ENCODE measurements around the gene MT1G.
"Not testable (repeated sequence)": the region's sequence is repeated elsewhere in the genome, so short reads cannot be mapped to it uniquely, and the experiment has no call there.

The MT1G gene

GRCh38 chr16:56632156-56632847, 35.6 kb downstream of the MT1G start, which contains the start of gene MT1M:
MT1M (plus strand) TSS chr16:56632659; CDS start chr16:56632732, 73 bp downstream.
- DNase-seq (ENCODE audit: low spot score) = no peak
- H3K27me3 Mint-ChIP-seq (ENCODE audit: low read depth) = peaks cover 68% of the 10 kb centered on the region
- H3K4me3 Mint-ChIP-seq = peak within 1 kb of the TSS; percentile 66
- no peaks in the 10 kb centered on the region for H3K9me3 Mint-ChIP-seq
- H3K4me1 Mint-ChIP-seq (ENCODE audit: low read depth) = peaks cover 24% of the 10 kb centered on the region
- H3K27ac Mint-ChIP-seq = no peak within 1 kb of the TSS
- peaks cover 4% of the 10 kb centered on the region for H3K36me3 Mint-ChIP-seq (ENCODE audit: low read depth)

- Mint-ChIP-seq H3K27ac (no peak overlapping the region), H3K9me3 (no peaks in the 10 kb centered on the region), H3K27me3 (ENCODE audit: low read depth) (peaks cover 62% of the 10 kb centered on the region), H3K36me3 (ENCODE audit: low read depth) (peaks cover 4% of the 10 kb centered on the region), H3K4me3 (peak overlapping the region; percentile 66), H3K4me1 (ENCODE audit: low read depth) (peaks cover 28% of the 10 kb centered on the region)
- no peak for DNase-seq (ENCODE audit: low spot score)
Observed at GRCh38 chr16:56631832-56632155, 36.1 kb downstream of the MT1G start.

GRCh38 chr16:56631197-56631596, 36.7 kb downstream of the MT1G start:
- H3K4me3 Mint-ChIP-seq = no peak overlapping the region
- peaks cover 31% of the 10 kb centered on the region for H3K4me1 Mint-ChIP-seq (ENCODE audit: low read depth)
- H3K27me3 Mint-ChIP-seq (ENCODE audit: low read depth) = peaks cover 57% of the 10 kb centered on the region
- DNase-seq (ENCODE audit: low spot score) = no peak
- peaks cover 4% of the 10 kb centered on the region for H3K36me3 Mint-ChIP-seq (ENCODE audit: low read depth)
- no peaks in the 10 kb centered on the region for H3K9me3 Mint-ChIP-seq
- H3K27ac Mint-ChIP-seq = no peak overlapping the region

GRCh38 chr16:56630134-56630533, 37.7 kb downstream of the MT1G start:
- Mint-ChIP-seq H3K4me1 (ENCODE audit: low read depth) (peaks cover 31% of the 10 kb centered on the region), H3K9me3 (no peaks in the 10 kb centered on the region), H3K27ac (no peak overlapping the region), H3K36me3 (ENCODE audit: low read depth) (peaks cover 4% of the 10 kb centered on the region), H3K27me3 (ENCODE audit: low read depth) (peaks cover 49% of the 10 kb centered on the region), H3K4me3 (no peak overlapping the region)
- no peak for DNase-seq (ENCODE audit: low spot score)

- peaks cover 43% of the 10 kb centered on the region for H3K27me3 Mint-ChIP-seq (ENCODE audit: low read depth)
- H3K36me3 Mint-ChIP-seq (ENCODE audit: low read depth) = no peaks in the 10 kb centered on the region
Observed at GRCh38 chr16:56629531-56629930, 38.3 kb downstream of the MT1G start.

GRCh38 chr16:56628486-56629350, 39.1 kb downstream of the MT1G start:
- Mint-ChIP-seq H3K36me3 (ENCODE audit: low read depth) (no peaks in the 10 kb centered on the region), H3K27me3 (ENCODE audit: low read depth) (peaks cover 35% of the 10 kb centered on the region), H3K4me3 (peak overlapping the region; percentile 19), H3K9me3 (no peaks in the 10 kb centered on the region), H3K4me1 (ENCODE audit: low read depth) (peaks cover 33% of the 10 kb centered on the region), H3K27ac (no peak overlapping the region)
- DNase-seq (ENCODE audit: low spot score) = no peak

More at GRCh38 chr16:56629531-56629930, 38.3 kb downstream of the MT1G start:
- H3K4me3 Mint-ChIP-seq = no peak overlapping the region
- H3K27ac Mint-ChIP-seq = no peak overlapping the region
- H3K4me1 Mint-ChIP-seq (ENCODE audit: low read depth) = peaks cover 31% of the 10 kb centered on the region
- DNase-seq (ENCODE audit: low spot score) = no peak
- H3K9me3 Mint-ChIP-seq = no peaks in the 10 kb centered on the region

GRCh38 chr16:56626685-56627084, 41.2 kb downstream of the MT1G start:
- DNase-seq (ENCODE audit: low spot score) = no peak
- peak overlapping the region; percentile 96 for H3K27ac Mint-ChIP-seq
- H3K36me3 Mint-ChIP-seq (ENCODE audit: low read depth) = no peaks in the 10 kb centered on the region
- peaks cover 29% of the 10 kb centered on the region for H3K4me1 Mint-ChIP-seq (ENCODE audit: low read depth)
- H3K9me3 Mint-ChIP-seq = no peaks in the 10 kb centered on the region
- H3K4me3 Mint-ChIP-seq = peak overlapping the region; percentile 99
- H3K27me3 Mint-ChIP-seq (ENCODE audit: low read depth) = peaks cover 19% of the 10 kb centered on the region

GRCh38 chr16:56625943-56626654, 41.8 kb downstream of the MT1G start:
- Mint-ChIP-seq H3K27ac (peak overlapping the region; percentile 96), H3K4me1 (ENCODE audit: low read depth) (peaks cover 28% of the 10 kb centered on the region), H3K27me3 (ENCODE audit: low read depth) (peaks cover 14% of the 10 kb centered on the region), H3K36me3 (ENCODE audit: low read depth) (no peaks in the 10 kb centered on the region), H3K9me3 (no peaks in the 10 kb centered on the region), H3K4me3 (peak overlapping the region; percentile 99)
- DNase-seq (ENCODE audit: low spot score) = no peak

GRCh38 chr16:56625140-56625942, 42.5 kb downstream of the MT1G start, which contains the start of gene MT1E:
MT1E (plus strand) TSS chr16:56625781; CDS start chr16:56625852, 71 bp downstream.
- Mint-ChIP-seq H3K36me3 (ENCODE audit: low read depth) (no peaks in the 10 kb centered on the region), H3K4me1 (ENCODE audit: low read depth) (peaks cover 28% of the 10 kb centered on the region), H3K27me3 (ENCODE audit: low read depth) (peaks cover 6% of the 10 kb centered on the region), H3K4me3 (peak within 1 kb of the TSS; percentile 99), H3K27ac (peak within 1 kb of the TSS; percentile 96), H3K9me3 (no peaks in the 10 kb centered on the region)
- peak; percentile 71 for DNase-seq (ENCODE audit: low spot score)

- peaks cover 2% of the 10 kb centered on the region for H3K36me3 Mint-ChIP-seq (ENCODE audit: low read depth)
- H3K27me3 Mint-ChIP-seq (ENCODE audit: low read depth) = no peaks in the 10 kb centered on the region
- no peak for DNase-seq (ENCODE audit: low spot score)
- H3K4me1 Mint-ChIP-seq (ENCODE audit: low read depth) = peaks cover 27% of the 10 kb centered on the region
- no peak overlapping the region for H3K27ac Mint-ChIP-seq
- no peak overlapping the region for H3K4me3 Mint-ChIP-seq
- H3K9me3 Mint-ChIP-seq = no peaks in the 10 kb centered on the region
Observed at GRCh38 chr16:56623637-56624036, 44.2 kb downstream of the MT1G start.

GRCh38 chr16:56623184-56623583, 44.7 kb downstream of the MT1G start:
- peaks cover 25% of the 10 kb centered on the region for H3K4me1 Mint-ChIP-seq (ENCODE audit: low read depth)
- not testable (repeated sequence) for H3K27me3 Mint-ChIP-seq (ENCODE audit: low read depth); DNase-seq (ENCODE audit: low spot score); H3K36me3 Mint-ChIP-seq (ENCODE audit: low read depth); H3K9me3 Mint-ChIP-seq; H3K4me3 Mint-ChIP-seq; H3K27ac Mint-ChIP-seq

GRCh38 chr16:56621665-56622445, 46.0 kb downstream of the MT1G start:
- not testable (repeated sequence) for H3K27me3 Mint-ChIP-seq (ENCODE audit: low read depth); H3K36me3 Mint-ChIP-seq (ENCODE audit: low read depth); H3K27ac Mint-ChIP-seq; DNase-seq (ENCODE audit: low spot score); H3K9me3 Mint-ChIP-seq; H3K4me3 Mint-ChIP-seq
- H3K4me1 Mint-ChIP-seq (ENCODE audit: low read depth) = peaks cover 29% of the 10 kb centered on the region

All from T-helper 2 cell treated with Interferon-gamma antibody and Interleukin-4, amounts not matched to agents 5 μg/mL and 100 μg/mL, for 36 hours (primary cell).